Calu3 (cell line): ENCODE results near the gene NPIPB8. TPM values are rescaled to one million over a fixed set of nuclear protein-coding genes. Genes with fewer than 3 reads are reported as not detected.
"Not testable (repeated sequence)": the region's sequence is repeated elsewhere in the genome, so short reads cannot be mapped to it uniquely, and the experiment has no call there.

Source experiments
- Bru-seq: library from RNA; stranded (reverse); fragments of 400-500 nt; gene quantifications from one replicate; lab custom pipeline; 2021; lab: Mats Ljungman, UMichigan
- BruChase-seq, 2 experiments: library from RNA; stranded (reverse); fragments of 400-500 nt; gene quantifications; one replicate each; lab custom pipeline; 2021; lab: Mats Ljungman, UMichigan
- BruUV-seq: library from RNA; stranded (reverse); fragments of 400-500 nt; replicated peaks from 2 replicates; lab custom pipeline; 2021; lab: Mats Ljungman, UMichigan
- CTCF ChIA-PET: fragments of 300-600 bp; sonication (Branson Sonifier 250); formaldehyde crosslinking; loops from one replicate; lab custom pipeline; 2022; ENCODE audit warnings: antibody characterized with exemption; lab: Charles Lee
- DNase-seq: peaks from one replicate; pipeline ENCODE4 v3.0.0; 2022
- H3K27ac Mint-ChIP-seq: one replicate; pipeline ENCODE4 v1.8.0; 2022; ENCODE audit warnings: mixed read lengths; ENCODE audit not compliant: unreplicated experiment
- H3K27me3 Mint-ChIP-seq: one replicate; pipeline ENCODE4 v1.8.0; 2022; ENCODE audit warnings: mixed read lengths; ENCODE audit not compliant: unreplicated experiment
- H3K36me3 Mint-ChIP-seq: one replicate; pipeline ENCODE4 v1.8.0; 2022; ENCODE audit warnings: mild to moderate bottlenecking, moderate library complexity, mixed read lengths; ENCODE audit not compliant: insufficient read depth, unreplicated experiment
- H3K4me1 Mint-ChIP-seq: one replicate; pipeline ENCODE4 v1.8.0; 2022; ENCODE audit warnings: mild to moderate bottlenecking, low read depth, mixed read lengths; ENCODE audit not compliant: unreplicated experiment
- H3K4me3 Mint-ChIP-seq: one replicate; pipeline ENCODE4 v1.8.0; 2022; ENCODE audit warnings: mild to moderate bottlenecking, low read depth, moderate library complexity, mixed read lengths; ENCODE audit not compliant: unreplicated experiment
- H3K9me3 Mint-ChIP-seq: one replicate; pipeline ENCODE4 v1.8.0; 2022; ENCODE audit warnings: low read depth, mixed read lengths; ENCODE audit not compliant: unreplicated experiment
- CTCF ChIP-seq: fragments of 200-600 bp; IDR thresholded peaks from one replicate; pipeline ENCODE4 v1.8.0; 2022; ENCODE audit warnings: antibody characterized with exemption; ENCODE audit not compliant: unreplicated experiment
- intact Hi-C: fragments of 100-400 bp; cut with micrococcal nuclease; formaldehyde crosslinking; loops from one replicate; pipeline ENCODE4 v1.10.0; 2022; ENCODE audit not compliant: unreplicated experiment
- long read RNA-seq: library from polyadenylated mRNA; stranded (forward); transcript quantifications from one replicate; pipeline ENCODE4 v2.0.0, GENCODE V29; 2022
- total RNA-seq: library from RNA; stranded (reverse); gene quantifications from 2 replicates; pipeline ENCODE4 v1.2.3, GENCODE V29; 2022

NPIPB8 gene
- total RNA-seq: 1.2 and 1.8 TPM in 2 replicates
- percentile 21 among the genes with signal in this experiment for Bru-seq, nascent RNA
- BruChase-seq, experiment 1, labeled RNA remaining after a 6-hour chase: percentile 31 among the genes with signal in this experiment
- BruChase-seq, experiment 2, labeled RNA remaining after a 2-hour chase: percentile 35 among the genes with signal in this experiment
- long read RNA-seq, partial matches to known transcripts: 1 of 1 reads
- long read RNA-seq, other reads (novel, unspliced or antisense): 0 of 1 reads

DNA sequence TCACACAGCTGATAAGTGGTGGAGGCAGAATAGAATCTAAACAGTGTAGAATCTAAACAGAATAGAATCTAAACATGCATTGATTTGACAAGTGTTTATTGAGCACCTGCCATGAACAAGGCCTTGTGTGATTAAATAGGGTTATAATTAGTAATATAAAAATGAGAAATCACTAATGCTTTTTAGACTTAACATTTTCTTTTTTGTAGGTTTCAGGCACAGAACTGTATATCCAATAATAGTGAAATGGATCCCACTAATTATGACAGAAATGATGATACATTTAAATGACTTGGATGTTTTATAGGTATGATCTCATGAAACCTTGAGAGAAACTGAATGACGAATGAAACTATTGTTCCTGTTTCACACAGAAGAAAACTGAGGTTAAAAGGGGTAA is at the start of gene NPIPB8:
Gene NPIPB8 (plus strand): TSS at position 301 of the 400 bp plus-strand sequence. CDS start 296 bp downstream, outside the sequence.
- H3K9me3 Mint-ChIP-seq, H3K27me3 Mint-ChIP-seq, BruUV-seq, H3K4me3 Mint-ChIP-seq, DNase-seq, H3K4me1 Mint-ChIP-seq, intact Hi-C loops, H3K27ac Mint-ChIP-seq, CTCF ChIA-PET: not testable (repeated sequence)
- H3K36me3 Mint-ChIP-seq: peaks cover 13% of the 10 kb centered on the region

DNA sequence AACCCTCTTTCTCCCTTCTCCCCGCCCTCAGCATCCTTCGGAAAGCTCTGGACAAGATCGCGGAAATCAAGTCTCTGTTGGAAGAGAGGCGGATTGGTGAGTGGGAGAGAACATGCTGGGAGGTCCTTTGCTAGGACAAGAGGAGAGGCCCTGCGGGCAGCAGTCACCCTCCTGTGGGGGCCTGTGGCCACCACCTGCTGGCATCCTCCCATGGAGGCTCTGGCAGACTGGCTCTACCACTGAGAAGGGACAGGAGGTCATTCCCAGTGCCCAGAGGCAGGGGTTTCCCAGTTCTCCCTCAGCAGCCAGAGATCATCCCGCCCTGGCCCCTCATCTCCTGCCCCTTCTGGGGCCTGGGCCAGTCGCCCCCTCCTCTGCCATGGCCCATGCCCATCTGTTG is 48.8 kb upstream of the NPIPB8 start:
- CTCF ChIA-PET: no interaction called here
- no peak for TF ChIP-seq CTCF
- no peak overlapping the region for H3K27ac Mint-ChIP-seq
- peaks cover 8% of the 10 kb centered on the region for H3K4me1 Mint-ChIP-seq
- no TSS peak for BruUV-seq
- no peak overlapping the region for H3K4me3 Mint-ChIP-seq
- intact Hi-C loops: no loop called here
- no peaks in the 10 kb centered on the region for H3K27me3 Mint-ChIP-seq
- H3K9me3 Mint-ChIP-seq: no peaks in the 10 kb centered on the region
- H3K36me3 Mint-ChIP-seq: peaks cover 19% of the 10 kb centered on the region
- no peak for DNase-seq

DNA sequence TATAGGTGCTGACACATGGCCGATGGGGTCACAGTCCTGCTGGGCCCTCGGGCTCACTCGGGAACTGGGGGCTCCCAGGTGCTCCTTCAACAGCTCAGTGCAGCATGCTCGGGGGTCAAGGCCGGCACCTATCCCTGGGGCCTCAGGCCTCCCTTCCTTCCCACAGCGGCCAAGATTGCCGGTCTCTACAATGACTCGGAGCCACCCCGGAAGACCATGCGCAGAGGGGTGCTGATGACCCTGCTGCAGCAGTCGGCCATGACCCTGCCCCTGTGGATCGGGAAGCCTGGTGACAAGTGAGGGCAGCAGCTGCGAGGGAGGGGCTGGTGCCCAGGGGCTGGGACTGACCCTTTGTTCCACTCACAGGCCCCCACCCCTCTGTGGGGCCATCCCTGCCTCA is 47.9 kb upstream of the NPIPB8 start:
- no TSS peak for BruUV-seq
- no peak overlapping the region for H3K4me3 Mint-ChIP-seq
- no peak overlapping the region for H3K27ac Mint-ChIP-seq
- CTCF ChIA-PET: no interaction called here
- intact Hi-C loops: no loop called here
- H3K27me3 Mint-ChIP-seq: no peaks in the 10 kb centered on the region
- no peaks in the 10 kb centered on the region for H3K9me3 Mint-ChIP-seq
- DNase-seq: no peak
- TF ChIP-seq CTCF: no peak
- peaks cover 19% of the 10 kb centered on the region for H3K36me3 Mint-ChIP-seq
- H3K4me1 Mint-ChIP-seq: peaks cover 8% of the 10 kb centered on the region

DNA sequence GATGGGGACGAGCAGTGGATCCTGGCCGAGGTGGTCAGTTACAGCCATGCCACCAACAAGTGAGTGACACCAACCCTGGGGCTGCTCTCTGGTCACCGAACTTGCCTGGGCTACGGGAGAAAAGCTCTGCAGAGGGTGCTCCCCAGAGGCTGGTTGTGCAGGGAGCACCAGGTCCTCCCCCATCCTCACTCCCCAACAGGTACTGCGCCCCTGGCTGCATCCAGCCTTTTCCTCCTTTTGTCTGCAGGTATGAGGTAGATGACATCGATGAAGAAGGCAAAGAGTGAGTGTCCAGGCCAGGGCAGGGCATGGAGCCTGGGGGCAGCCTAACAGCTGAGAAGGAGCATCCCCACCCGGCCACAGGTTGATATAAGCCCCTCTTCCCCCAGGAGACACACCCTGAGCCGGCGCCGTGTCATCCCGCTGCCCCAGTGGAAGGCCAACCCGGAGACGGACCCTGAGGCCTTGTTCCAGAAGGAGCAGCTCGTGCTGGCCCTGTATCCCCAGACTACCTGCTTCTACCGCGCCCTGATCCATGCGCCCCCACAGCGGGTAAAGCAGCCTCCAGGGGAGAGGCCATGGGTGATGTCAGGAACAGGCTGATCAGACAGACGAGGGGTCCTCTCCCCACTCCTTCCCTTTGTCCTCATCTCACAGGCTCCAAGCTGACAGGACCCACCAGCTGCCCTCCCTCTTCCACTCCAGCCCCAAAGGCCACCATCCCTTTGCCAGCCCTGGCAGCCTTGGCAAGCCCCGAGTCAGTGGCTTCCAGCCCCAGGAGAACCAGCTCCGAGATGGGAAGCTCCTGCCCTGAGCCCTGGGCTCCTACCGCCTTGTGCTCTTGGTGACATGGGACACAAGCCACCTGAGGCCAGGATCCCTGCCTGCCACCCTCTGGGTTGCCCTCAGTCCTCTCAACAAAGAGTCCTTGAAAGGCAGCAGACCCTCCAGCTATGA is 47.2 kb upstream of the NPIPB8 start:
- no peak overlapping the region for H3K4me3 Mint-ChIP-seq
- BruUV-seq: no TSS peak
- CTCF ChIA-PET: interaction anchor here (0.6 kb wide), 1 partner anchor 30 kb away, joined by 3 read pairs; no protein-coding TSS in a partner anchor
- H3K27ac Mint-ChIP-seq: no peak overlapping the region
- H3K4me1 Mint-ChIP-seq: peaks cover 8% of the 10 kb centered on the region
- DNase-seq: no peak
- no peaks in the 10 kb centered on the region for H3K9me3 Mint-ChIP-seq
- H3K27me3 Mint-ChIP-seq: no peaks in the 10 kb centered on the region
- H3K36me3 Mint-ChIP-seq: peaks cover 19% of the 10 kb centered on the region
- TF ChIP-seq CTCF: no peak
- intact Hi-C loops: no loop called here
